OCI-LY1 (cell line): Measurements from ENCODE around the gene STK38.

ENCODE experiments used
- EZH2 ChIP-seq: fragments of 200-600 bp; sonication (generic), shearing (Covaris generic); IDR thresholded peaks from 2 replicates; pipeline ENCODE4 v1.8.0; 2017; ENCODE audit warnings: borderline replicate concordance, mixed run types, mild to moderate bottlenecking, antibody characterized with exemption, low read length, moderate library complexity, mixed read lengths
- TF ChIP-seq, protein P1 (sequence below): fragments of 200-600 bp; sonication (generic), shearing (Covaris generic); IDR thresholded peaks from 2 replicates; pipeline ENCODE4 v1.5.1; 2017; ENCODE audit warnings: mild to moderate bottlenecking, antibody characterized with exemption, low read length, moderate library complexity, mixed read lengths

DNA sequence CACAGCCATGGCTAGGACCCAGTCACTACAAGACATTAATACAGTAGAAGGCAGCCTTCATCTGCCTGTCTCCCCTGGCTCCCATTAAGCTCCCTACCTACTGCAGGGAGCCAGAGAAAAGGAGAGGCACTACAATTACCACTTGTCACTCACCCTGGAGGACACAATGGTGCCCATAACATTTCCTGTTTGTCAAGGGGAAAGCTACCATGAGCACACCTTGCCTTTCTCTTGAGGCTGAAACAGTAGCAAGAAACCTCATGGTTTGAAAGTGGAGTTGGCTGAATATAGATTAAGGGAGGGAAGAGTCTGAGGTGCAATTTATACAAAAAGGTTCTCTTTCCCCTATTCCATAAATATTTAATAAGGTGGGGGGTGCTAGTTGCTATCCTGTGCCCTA is 27.9 kb downstream of the STK38 start:
- TF ChIP-seq, protein P1, sequence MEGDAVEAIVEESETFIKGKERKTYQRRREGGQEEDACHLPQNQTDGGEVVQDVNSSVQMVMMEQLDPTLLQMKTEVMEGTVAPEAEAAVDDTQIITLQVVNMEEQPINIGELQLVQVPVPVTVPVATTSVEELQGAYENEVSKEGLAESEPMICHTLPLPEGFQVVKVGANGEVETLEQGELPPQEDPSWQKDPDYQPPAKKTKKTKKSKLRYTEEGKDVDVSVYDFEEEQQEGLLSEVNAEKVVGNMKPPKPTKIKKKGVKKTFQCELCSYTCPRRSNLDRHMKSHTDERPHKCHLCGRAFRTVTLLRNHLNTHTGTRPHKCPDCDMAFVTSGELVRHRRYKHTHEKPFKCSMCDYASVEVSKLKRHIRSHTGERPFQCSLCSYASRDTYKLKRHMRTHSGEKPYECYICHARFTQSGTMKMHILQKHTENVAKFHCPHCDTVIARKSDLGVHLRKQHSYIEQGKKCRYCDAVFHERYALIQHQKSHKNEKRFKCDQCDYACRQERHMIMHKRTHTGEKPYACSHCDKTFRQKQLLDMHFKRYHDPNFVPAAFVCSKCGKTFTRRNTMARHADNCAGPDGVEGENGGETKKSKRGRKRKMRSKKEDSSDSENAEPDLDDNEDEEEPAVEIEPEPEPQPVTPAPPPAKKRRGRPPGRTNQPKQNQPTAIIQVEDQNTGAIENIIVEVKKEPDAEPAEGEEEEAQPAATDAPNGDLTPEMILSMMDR = no peak
- no peak for TF ChIP-seq EZH2
